ENCODE data around the gene DTHD1.

DNA sequence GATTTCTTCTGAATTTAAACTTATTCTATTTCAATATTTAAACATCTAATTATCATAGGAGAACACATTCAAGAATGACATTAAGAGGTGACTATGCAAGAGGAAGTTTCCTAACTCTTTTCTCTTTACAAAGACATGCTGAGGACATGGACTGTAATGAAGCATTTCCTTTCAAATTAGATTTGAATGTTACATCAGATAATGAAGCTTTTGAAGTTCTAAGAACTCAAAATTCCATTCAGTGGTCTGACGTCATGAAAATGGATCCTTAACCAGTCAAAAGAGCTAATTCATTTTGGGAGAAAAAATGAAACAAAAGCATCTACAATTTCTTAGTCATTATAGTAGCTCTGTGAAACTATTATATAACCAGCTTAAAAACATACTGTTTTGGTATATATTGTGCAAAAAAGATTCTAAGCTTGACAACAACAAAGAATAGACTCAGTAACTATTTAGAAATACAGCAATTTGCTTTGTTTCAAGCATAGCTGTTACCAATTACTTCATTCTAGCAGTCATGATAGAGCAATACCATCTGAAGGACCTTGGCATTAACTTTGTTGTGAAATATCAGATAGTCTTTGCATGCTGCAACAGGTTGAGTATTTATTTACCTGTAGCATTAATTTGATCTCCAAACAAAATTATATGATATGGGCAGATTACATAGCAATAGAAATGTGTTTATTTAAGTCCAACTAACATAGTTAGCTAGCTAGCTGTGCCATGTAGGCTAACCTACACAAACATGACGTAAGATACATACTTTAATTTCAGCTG is 13.7 kb upstream of the DTHD1 start:
- TF ChIP-seq POLR2A (IDR thresholded peaks at IDR 0.05; ENCODE audit: low read depth), result no peak
- no peak for TF ChIP-seq EP300 (IDR thresholded peaks at IDR 0.05)
- TF ChIP-seq, protein P1, sequence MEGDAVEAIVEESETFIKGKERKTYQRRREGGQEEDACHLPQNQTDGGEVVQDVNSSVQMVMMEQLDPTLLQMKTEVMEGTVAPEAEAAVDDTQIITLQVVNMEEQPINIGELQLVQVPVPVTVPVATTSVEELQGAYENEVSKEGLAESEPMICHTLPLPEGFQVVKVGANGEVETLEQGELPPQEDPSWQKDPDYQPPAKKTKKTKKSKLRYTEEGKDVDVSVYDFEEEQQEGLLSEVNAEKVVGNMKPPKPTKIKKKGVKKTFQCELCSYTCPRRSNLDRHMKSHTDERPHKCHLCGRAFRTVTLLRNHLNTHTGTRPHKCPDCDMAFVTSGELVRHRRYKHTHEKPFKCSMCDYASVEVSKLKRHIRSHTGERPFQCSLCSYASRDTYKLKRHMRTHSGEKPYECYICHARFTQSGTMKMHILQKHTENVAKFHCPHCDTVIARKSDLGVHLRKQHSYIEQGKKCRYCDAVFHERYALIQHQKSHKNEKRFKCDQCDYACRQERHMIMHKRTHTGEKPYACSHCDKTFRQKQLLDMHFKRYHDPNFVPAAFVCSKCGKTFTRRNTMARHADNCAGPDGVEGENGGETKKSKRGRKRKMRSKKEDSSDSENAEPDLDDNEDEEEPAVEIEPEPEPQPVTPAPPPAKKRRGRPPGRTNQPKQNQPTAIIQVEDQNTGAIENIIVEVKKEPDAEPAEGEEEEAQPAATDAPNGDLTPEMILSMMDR (IDR thresholded peaks at IDR 0.05), result no peak
- TF ChIP-seq POLR2AphosphoS5 (IDR thresholded peaks at IDR 0.05), result no peak

Measured in esophagus muscularis mucosa (tissue), 4 donors.